ENCODE measurements around the gene FANCF.

The FANCF gene

GRCh38 chr11:22626573-22627239, 1.1 kb upstream of the FANCF start:
- DNase-seq (ENCODE audit: low read depth in 2 of 2) = no peak

- DNase-seq (ENCODE audit: low read depth in 2 of 2) = peak; percentile 26 to 36
Observed at GRCh38 chr11:22624742-22625447, 728 bp downstream of the FANCF start.

- no peak for DNase-seq (ENCODE audit: low read depth in 2 of 2)
Observed at GRCh38 chr11:22617868-22618267, 7.8 kb downstream of the FANCF start.

GRCh38 chr11:22603933-22604332, 21.7 kb downstream of the FANCF start:
- no peak for DNase-seq (ENCODE audit: low read depth in 2 of 2)

GRCh38 chr11:22602504-22602903, 23.1 kb downstream of the FANCF start:
- DNase-seq (ENCODE audit: low read depth in 2 of 2) = no peak

GRCh38 chr11:22599458-22599857, 26.2 kb downstream of the FANCF start:
- DNase-seq (ENCODE audit: low read depth in 2 of 2) = no peak

- DNase-seq (ENCODE audit: low read depth in 2 of 2) = no peak
Observed at GRCh38 chr11:22597062-22597461, 28.6 kb downstream of the FANCF start.

- DNase-seq (ENCODE audit: low read depth in 2 of 2) = no peak
Observed at GRCh38 chr11:22584976-22585375, 40.6 kb downstream of the FANCF start.

GRCh38 chr11:22583963-22584492, 41.6 kb downstream of the FANCF start:
- no peak for DNase-seq (ENCODE audit: low read depth in 2 of 2)

GRCh38 chr11:22582151-22582410, 43.5 kb downstream of the FANCF start:
- DNase-seq (ENCODE audit: low read depth in 2 of 2) = no peak

- DNase-seq (ENCODE audit: low read depth in 2 of 2) = no peak
Observed at GRCh38 chr11:22581354-22582150, 44.1 kb downstream of the FANCF start.

- DNase-seq (ENCODE audit: low read depth in 2 of 2) = no peak
Observed at GRCh38 chr11:22577854-22578253, 47.8 kb downstream of the FANCF start.

Data from stimulated activated CD4-positive, alpha-beta T cell treated with anti-CD3 and anti-CD28 coated beads, Interleukin-15, amount 100 ng/mL, for 48 hours (primary cell).